Fibroblast of the conjunctiva (primary cell): ENCODE measurements around the gene MRPS2.
A peak's percentile ranks its signal among the peaks of the same experiment; 100 is the strongest.
"Not testable (repeated sequence)": the region's sequence is repeated elsewhere in the genome, so short reads cannot be mapped to it uniquely, and the experiment has no call there.

Experiments
- DNase-seq: peaks from one replicate; pipeline ENCODE4 v3.0.0-alpha.2; 2010; ENCODE audit warnings: low read depth

Gene MRPS2

DNA sequence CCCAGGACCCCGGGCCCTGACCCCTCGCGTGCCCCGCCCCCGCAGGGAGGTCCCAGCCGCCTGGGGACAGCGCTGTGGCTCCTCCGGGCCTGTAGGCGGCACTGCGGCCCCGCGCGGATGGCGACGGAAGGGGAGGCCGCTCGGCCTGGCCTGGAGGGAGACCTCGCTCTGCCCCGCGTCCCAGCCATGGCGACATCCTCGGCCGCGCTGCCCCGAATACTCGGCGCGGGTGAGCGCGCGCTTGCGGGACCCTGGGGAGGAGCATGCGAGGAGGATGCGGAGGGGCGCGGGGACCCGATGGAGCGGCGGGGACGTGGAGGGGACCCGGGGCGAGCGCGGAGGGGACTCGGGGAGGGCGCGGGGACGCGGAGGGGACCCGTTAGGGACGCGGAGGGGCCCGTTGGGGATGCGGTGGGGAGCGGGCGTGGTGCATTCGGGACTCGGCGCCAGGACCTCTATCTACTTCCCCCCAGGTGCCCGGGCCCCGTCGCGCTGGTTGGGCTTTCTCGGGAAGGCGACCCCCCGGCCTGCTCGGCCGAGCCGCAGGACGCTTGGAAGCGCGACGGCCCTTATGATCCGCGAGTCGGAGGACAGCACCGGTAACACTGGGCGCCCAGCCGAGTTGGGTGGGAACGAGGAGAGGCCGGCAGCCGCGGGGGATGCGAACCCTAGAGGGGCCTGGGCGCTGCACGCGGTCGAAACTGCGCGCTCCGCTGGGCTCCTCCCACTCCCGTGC lies at the start of gene MRPS2:
Gene MRPS2, plus strand, starts transcription at position 158 of the 736 bp plus-strand sequence. Its CDS starts 29 bp downstream, at position 187.
- peak; percentile 66 for DNase-seq

DNA sequence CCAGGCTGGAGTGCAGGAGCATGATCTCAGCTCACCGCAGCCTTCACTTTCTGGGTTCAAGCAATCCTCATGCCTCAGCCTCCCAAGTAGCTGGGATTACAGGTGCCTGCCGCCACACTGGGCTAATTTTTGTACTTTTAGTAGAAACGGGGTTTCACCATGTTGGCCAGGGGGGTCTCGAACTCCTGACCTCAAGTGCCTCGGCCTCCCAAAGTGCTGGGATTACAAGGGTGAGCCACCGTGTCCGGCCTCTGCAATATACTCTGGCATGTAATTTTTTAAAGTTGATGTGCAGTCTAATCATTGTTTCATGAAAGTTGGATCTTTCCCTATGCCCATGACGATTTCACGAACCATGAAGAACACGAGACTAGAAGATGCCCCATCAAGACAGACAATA lies 49.5 kb upstream of the MRPS2 start:
- DNase-seq, result no peak

- not testable (repeated sequence) for DNase-seq
Observed at GRCh38 chr9:135451909-135452308, 48.6 kb upstream of the MRPS2 start.

DNA sequence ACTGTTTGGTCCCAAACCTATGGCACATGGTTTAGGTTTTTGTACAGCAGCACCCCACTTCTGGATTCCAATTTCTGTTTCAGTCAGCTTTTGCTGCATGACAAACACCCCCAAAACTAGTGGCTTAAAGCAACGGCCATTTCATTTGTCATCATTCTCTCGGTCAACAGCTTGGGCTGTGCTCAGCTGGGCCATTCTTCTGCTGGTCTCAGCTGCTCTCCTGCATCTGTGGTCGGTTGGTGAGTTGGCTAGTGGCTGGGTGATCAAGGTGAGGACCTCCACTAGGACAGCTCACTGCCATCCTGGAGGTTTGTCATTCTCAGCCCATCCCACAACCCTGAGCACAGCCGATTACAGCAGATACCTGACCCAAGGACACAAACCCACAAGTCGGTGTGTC lies 45.7 kb upstream of the MRPS2 start:
- no peak for DNase-seq

DNA sequence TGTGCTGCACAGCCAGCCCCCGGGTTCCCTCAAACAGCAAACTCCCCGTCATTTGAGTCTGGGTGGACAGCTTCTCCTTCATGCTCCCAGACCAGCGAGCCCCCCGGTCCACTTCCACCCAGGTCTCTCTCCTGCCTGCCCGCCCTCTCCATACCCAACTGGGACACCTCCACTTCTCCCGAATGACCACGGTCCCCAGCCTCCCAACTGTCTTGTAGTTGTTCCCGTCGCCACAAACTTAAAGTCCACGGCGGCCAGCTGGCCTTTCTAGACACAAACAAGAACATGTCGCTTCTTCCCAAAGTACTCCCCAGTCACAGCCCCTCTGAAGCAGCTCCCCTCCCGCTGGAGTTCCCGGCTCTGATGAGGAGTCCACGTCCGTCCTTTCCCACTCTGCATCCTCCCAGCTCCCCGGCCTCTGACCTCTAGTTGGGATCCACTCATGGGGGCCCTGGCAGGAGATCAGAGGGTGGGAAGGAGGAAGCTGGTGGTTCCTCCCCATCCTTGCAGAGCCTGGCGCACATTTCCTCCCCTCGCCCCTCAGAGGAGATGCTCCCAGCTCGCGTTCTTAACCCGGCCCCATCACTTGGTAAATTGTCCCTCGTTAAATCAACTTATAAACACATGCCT lies 45.0 kb upstream of the MRPS2 start:
- DNase-seq, result no peak

DNA sequence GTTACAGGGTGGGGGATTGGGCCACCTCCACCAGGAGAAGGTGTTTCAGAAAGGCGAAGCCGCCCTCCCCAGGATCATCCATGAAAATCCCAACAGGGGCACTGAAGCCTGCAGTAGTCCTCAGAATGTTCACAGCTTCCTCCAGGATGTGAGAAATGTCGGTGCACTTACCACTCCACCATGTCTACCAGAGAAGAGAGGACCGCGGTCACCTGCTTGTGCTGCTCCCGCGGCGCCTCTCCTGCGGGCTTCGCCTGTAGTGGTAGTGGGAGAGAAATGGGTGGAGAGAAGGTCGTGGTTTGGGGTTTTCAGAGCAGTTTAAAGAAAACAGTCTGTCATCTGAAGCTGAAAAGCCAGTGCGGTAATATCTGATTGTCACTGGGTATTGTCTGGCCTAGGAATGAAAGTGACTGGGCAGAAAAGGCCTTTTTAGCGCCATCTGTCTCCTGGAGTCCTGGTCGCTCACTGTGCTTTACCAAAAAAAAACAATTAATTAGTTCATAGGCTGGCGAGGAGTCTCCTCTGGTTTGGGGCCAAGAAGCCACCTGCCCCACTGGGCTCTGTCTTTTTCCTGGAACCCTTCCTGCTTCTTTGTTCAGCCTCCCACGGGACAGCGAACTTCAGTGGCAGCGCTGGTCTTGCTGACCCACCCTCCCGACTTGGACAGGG lies 43.9 kb upstream of the MRPS2 start:
- DNase-seq, result no peak

DNA sequence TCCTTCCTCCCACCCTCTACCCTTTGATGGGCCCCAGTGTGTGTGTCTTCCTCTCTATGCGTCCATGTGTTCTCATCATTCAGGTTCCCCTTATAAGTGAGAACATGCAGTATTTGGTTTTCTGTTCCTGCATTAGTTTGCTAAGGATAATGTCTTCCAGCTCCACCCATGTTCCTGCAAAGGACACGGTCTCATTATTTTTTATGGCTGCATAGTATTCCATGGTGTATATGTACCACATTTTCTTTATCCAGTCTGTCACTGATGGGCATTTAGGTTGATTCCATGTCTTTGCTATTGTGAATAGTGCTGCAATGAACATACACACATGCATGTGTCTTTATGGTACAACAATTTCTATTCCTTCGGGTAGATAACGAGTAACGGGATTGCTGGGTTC lies 42.0 kb upstream of the MRPS2 start:
- DNase-seq, result not testable (repeated sequence)

DNA sequence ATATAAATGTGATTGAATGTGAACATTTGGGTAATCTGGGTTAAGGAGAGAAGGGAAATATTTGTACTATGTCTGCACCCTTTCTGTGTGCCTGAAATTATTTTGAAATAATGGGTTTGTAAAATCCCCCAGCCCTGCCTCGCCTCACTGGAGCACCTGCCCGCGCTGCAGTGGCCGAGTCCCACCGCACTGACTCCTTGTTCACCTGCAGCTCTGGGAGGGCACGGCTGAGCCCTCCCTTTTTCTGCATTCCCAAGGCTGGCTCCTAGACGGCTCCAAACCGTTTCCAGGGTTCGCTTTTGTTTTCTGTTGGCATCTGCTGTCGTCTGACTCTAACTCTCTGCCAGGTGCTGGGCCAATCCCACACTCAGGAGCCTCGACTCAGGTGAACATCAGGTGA lies 38.5 kb upstream of the MRPS2 start:
- no peak for DNase-seq

DNA sequence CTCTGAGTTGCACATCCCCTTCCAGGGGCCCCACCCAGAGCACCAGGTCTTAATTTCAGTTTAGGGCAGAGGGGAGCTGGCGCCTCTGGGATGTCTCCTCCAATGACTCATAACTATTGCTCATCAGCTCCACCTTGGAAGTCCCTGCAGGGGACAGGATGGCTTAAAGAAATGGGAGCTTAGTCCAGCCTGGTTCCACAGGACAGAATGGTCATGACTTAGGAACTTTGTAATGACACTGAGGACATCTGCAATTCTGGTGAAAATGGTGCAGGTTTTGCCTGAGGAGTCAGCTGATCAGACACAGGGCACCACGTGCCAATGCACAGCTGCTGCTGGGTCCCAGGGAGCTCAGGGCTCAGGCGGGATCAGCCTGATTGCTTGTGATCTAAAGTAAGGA lies 37.3 kb upstream of the MRPS2 start:
- DNase-seq, result no peak

DNA sequence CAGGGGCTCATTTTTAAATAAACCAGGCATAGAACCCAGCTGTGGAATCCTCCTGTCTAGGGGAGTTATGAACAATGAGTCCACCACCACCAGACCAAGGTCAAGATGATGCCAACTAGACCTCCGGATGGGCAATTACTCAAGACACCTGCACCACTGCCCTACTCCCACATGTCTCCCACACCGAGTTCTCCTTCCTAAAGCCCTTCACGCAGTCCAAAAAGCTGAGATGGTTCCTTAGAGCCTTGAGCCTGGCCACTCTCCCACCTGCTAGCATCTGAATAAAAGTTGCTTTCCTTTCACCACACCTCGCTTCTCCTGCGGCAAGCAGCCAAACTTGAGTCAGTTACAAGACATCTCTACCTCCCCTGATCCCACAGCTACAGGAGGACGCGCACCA lies 36.3 kb upstream of the MRPS2 start:
- no peak for DNase-seq

GRCh38 chr9:135468854-135469521 lies 31.5 kb upstream of the MRPS2 start:
- DNase-seq, result no peak

- DNase-seq, result no peak
Observed at GRCh38 chr9:135471791-135472640, 28.5 kb upstream of the MRPS2 start.

- no peak for DNase-seq
Observed at GRCh38 chr9:135473972-135474543, 26.4 kb upstream of the MRPS2 start.

DNA sequence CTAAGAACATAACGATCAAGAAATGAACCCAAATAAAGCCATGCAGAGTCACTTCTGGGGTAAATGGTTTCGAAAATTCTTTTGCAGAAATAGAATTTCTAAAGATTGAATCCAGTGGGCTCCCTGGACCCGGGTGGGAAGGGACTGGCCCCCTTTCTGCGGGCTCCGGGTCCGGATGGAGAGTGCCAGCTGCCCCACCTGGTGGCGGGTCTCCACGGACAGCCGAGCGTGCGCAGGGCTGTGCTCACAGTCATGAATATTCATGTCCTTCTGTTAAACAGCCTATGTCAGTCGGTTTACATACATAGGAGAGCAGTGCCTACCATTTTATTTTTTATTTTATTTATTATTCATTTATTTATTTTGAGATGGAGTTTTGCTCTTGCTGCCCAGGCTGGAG lies 25.6 kb upstream of the MRPS2 start:
- DNase-seq, result no peak

GRCh38 chr9:135476561-135477355 lies 23.7 kb upstream of the MRPS2 start:
- no peak for DNase-seq

GRCh38 chr9:135478191-135478590 lies 22.3 kb upstream of the MRPS2 start:
- no peak for DNase-seq

- DNase-seq, result no peak
Observed at GRCh38 chr9:135478829-135479468, 21.5 kb upstream of the MRPS2 start.

- DNase-seq, result no peak
Observed at GRCh38 chr9:135479469-135480052, 20.9 kb upstream of the MRPS2 start, which contains the start of gene PPP1R26. Gene PPP1R26 (plus strand): TSS chr9:135479782. CDS start chr9:135484511, 4,729 bp downstream.
